Activated CD8-positive, alpha-beta T cell treated with anti-CD3 and anti-CD28 coated beads for 36 hours (primary cell): Measurements from ENCODE around the gene TREML2. TPM values are rescaled to one million over a fixed set of nuclear protein-coding genes. Genes with fewer than 3 reads are reported as not detected.
A peak's percentile ranks its signal among the peaks of the same experiment; 100 is the strongest.
"Not testable (repeated sequence)": the region's sequence is repeated elsewhere in the genome, so short reads cannot be mapped to it uniquely, and the experiment has no call there.

ENCODE experiments used
- ATAC-seq: fragments of 200-7000 bp; cut with Tn5 transposase; one replicate; pipeline ENCODE4 v1.10.0; 2021; ENCODE audit warnings: mild to moderate bottlenecking, moderate library complexity
- CTCF ChIA-PET: fragments of 350-600 bp; sonication (Branson Sonifier 250); formaldehyde crosslinking; loops from one replicate; lab custom pipeline; 2021; ENCODE audit warnings: antibody characterized with exemption; lab: Charles Lee
- POLR2A ChIA-PET: fragments of 350-600 bp; sonication (Branson Sonifier 250); formaldehyde crosslinking; loops from one replicate; lab custom pipeline; 2021; ENCODE audit warnings: antibody characterized with exemption; lab: Charles Lee
- DNase-seq: peaks from one replicate; pipeline ENCODE4 v3.0.0-alpha.2; 2020
- H3K27ac Mint-ChIP-seq: one replicate; pipeline ENCODE4 v1.8.0; 2021; ENCODE audit warnings: mild to moderate bottlenecking, mixed read lengths
- H3K27me3 Mint-ChIP-seq: one replicate; pipeline ENCODE4 v1.8.0; 2021; ENCODE audit warnings: mixed read lengths
- H3K36me3 Mint-ChIP-seq: one replicate; pipeline ENCODE4 v1.8.0; 2021; ENCODE audit warnings: low read depth, mixed read lengths
- H3K4me1 Mint-ChIP-seq: one replicate; pipeline ENCODE4 v1.8.0; 2021; ENCODE audit warnings: low read depth, mixed read lengths
- H3K4me3 Mint-ChIP-seq: one replicate; pipeline ENCODE4 v1.8.0; 2021; ENCODE audit warnings: mild to moderate bottlenecking, moderate library complexity, mixed read lengths
- H3K9me3 Mint-ChIP-seq: one replicate; pipeline ENCODE4 v1.8.0; 2021; ENCODE audit warnings: mixed read lengths
- intact Hi-C: fragments of 100-400 bp; cut with micrococcal nuclease; formaldehyde crosslinking; loops from one replicate; pipeline ENCODE4 v1.10.0; 2022
- total RNA-seq, 2 experiments: library from RNA; stranded (reverse); gene quantifications; one replicate each; pipeline ENCODE4 v1.2.3, GENCODE V29; 2021
- TF ChIP-seq, protein P1 (sequence below): fragments of 200-600 bp; IDR thresholded peaks from one replicate; pipeline ENCODE4 v1.8.0; 2022; ENCODE audit warnings: antibody characterized with exemption, mild to moderate bottlenecking

TREML2 gene
- total RNA-seq, 2 experiments from 2014 or later, result 6.9 to 8.2 TPM

DNA sequence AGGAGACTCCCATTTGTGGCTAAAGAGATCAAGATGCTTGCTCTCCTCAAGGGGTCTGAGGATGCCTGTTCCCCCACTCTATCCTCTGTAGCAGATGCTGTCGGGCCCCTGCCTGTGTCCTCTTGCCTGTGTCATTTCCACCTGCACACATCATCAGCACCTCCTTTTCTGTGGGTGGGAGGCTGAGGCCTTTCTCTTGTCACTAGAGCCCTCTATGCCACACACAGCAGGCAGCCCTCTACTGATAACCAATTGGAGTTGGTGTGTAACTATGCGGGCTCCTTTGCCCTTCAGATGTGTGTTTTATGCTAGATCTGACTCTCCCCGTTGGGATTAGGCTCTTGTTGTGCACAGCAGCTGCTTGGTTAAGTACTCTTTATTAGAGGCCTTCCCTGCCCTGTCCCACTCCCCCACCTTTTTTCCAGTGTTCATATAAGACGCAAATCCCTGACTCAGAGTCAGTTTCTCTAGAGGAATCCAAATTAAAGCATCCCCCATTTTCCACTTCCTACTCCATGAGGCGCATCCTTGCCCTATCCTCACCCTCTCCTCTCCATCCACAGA is 7.7 kb downstream of the TREML2 start:
- intact Hi-C loops, result no loop called here
- DNase-seq, result peak; percentile 28
- POLR2A ChIA-PET, result no interaction called here
- Mint-ChIP-seq H3K36me3 (peaks cover 11% of the 10 kb centered on the region), H3K9me3 (peaks cover 12% of the 10 kb centered on the region), H3K4me1 (peaks cover 22% of the 10 kb centered on the region), H3K4me3 (no peak overlapping the region), H3K27ac (peak overlapping the region; percentile 1), H3K27me3 (no peaks in the 10 kb centered on the region)
- CTCF ChIA-PET, result interaction anchor here (1.4 kb wide), 1 partner anchor 17 kb away, joined by 6 read pairs; no protein-coding TSS in a partner anchor
- TF ChIP-seq, protein P1, sequence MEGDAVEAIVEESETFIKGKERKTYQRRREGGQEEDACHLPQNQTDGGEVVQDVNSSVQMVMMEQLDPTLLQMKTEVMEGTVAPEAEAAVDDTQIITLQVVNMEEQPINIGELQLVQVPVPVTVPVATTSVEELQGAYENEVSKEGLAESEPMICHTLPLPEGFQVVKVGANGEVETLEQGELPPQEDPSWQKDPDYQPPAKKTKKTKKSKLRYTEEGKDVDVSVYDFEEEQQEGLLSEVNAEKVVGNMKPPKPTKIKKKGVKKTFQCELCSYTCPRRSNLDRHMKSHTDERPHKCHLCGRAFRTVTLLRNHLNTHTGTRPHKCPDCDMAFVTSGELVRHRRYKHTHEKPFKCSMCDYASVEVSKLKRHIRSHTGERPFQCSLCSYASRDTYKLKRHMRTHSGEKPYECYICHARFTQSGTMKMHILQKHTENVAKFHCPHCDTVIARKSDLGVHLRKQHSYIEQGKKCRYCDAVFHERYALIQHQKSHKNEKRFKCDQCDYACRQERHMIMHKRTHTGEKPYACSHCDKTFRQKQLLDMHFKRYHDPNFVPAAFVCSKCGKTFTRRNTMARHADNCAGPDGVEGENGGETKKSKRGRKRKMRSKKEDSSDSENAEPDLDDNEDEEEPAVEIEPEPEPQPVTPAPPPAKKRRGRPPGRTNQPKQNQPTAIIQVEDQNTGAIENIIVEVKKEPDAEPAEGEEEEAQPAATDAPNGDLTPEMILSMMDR, result no peak
- ATAC-seq, result peak; percentile 60

DNA sequence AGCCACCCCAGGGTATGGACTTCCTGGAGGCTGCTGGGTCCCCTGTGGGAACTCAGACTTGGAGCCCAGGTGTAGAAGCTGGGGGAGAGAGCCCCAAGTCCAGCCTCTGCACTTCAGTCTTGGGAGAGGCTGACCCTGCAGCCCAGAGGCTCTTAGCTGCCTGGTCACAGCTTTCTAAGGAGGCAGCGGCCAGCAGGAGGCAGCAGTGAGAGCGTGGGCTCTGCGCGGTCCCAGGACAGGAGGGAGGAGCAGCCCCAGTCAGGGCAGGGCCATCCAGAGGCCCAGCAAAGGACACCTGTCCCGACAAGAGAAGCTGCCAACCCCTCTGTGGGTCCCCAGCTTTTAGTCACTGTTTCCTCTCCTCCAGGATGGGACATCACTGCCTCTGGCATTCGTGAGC is 9.4 kb downstream of the TREML2 start:
- Mint-ChIP-seq H3K27ac (no peak overlapping the region), H3K4me1 (peaks cover 18% of the 10 kb centered on the region), H3K36me3 (peaks cover 11% of the 10 kb centered on the region), H3K9me3 (peaks cover 12% of the 10 kb centered on the region), H3K4me3 (no peak overlapping the region), H3K27me3 (no peaks in the 10 kb centered on the region)
- TF ChIP-seq, protein P1, result peak; percentile 66
- ATAC-seq (peak; percentile 76), DNase-seq (peak; percentile 62)
- CTCF ChIA-PET, result interaction anchor here (0.7 to 3.3 kb wide), 17 partner anchors 9 to 143 kb away, joined by 3 to 18 read pairs (median 5); partner anchors contain the start of gene TREML2
- intact Hi-C loops, result no loop called here
- POLR2A ChIA-PET, result no interaction called here

DNA sequence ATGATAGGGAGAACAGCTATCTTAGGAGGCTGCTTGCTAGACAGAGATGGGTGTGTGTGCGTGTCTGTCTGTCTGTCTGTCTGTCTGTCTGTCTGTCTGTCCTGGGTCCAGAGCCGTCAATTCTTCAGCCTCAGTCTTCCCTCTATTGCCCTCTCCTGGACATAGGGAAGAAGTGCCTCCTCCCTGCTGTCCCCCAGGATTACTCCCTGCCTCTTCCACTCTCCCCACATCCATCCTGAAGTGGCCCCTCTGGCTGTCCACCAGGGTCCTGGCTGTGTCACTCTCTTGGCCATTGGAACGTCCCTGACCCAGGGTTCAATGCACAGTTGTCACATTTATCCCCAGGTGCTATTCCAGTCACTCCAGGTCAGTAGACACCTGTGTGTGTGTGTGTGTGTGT is 10.2 kb downstream of the TREML2 start:
- peaks cover 11% of the 10 kb centered on the region for H3K36me3 Mint-ChIP-seq
- ATAC-seq (no peak), DNase-seq (no peak)
- H3K4me1 Mint-ChIP-seq, result peaks cover 20% of the 10 kb centered on the region
- H3K9me3 Mint-ChIP-seq, result peaks cover 12% of the 10 kb centered on the region
- TF ChIP-seq, protein P1, result no peak
- ChIA-PET CTCF (interaction anchor here (0.7 to 3.3 kb wide), 4 partner anchors 11 to 129 kb away, joined by 3 to 18 read pairs (median 4); partner anchors contain the start of gene TREML2), POLR2A (no interaction called here)
- H3K27me3 Mint-ChIP-seq, result no peaks in the 10 kb centered on the region
- H3K4me3 Mint-ChIP-seq, result no peak overlapping the region
- intact Hi-C loops, result no loop called here
- no peak overlapping the region for H3K27ac Mint-ChIP-seq

- H3K4me3 Mint-ChIP-seq, result no peak overlapping the region
- H3K36me3 Mint-ChIP-seq, result peaks cover 11% of the 10 kb centered on the region
- peaks cover 17% of the 10 kb centered on the region for H3K4me1 Mint-ChIP-seq
- ATAC-seq, result no peak
- no peaks in the 10 kb centered on the region for H3K27me3 Mint-ChIP-seq
- no peak for DNase-seq
- ChIA-PET CTCF (interaction anchor here (0.7 to 3.3 kb wide), 8 partner anchors 11 to 178 kb away, joined by 3 to 18 read pairs (median 3); partner anchors contain the start of gene TREML2), POLR2A (interaction anchor here (0.6 to 1.7 kb wide), 3 partner anchors 10 to 98 kb away, joined by 3 to 6 read pairs (median 3); partner anchors contain the start of gene TREML2)
- peaks cover 12% of the 10 kb centered on the region for H3K9me3 Mint-ChIP-seq
- H3K27ac Mint-ChIP-seq, result no peak overlapping the region
- TF ChIP-seq, protein P1, result no peak
- intact Hi-C loops, result loop anchor here (10.0 kb wide), 1 partner anchor 115 kb away; the partner anchor contains the start of genes NFYA and OARD1
Measured at GRCh38 chr6:41189967-41190366, 11.0 kb downstream of the TREML2 start.

DNA sequence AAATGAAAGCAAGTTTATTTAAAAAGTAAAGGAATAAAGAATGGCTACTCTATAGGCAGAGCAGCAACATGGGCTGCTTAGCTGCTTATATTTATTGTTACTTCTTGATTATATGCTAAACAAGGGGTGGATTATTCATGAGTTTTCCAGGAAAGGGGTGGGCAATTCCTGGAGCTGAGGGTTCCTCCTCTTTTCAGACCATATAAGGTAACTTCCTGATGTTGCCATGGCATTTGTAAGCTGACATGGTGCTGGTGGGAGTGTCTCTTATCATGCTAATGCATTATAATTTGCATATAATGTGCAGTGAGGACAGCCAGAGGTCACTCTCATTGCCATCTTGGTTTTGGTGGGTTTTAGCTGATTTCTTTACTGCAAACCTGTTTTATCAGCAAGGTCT is 11.9 kb downstream of the TREML2 start:
- ATAC-seq, H3K4me3 Mint-ChIP-seq, H3K36me3 Mint-ChIP-seq, H3K27me3 Mint-ChIP-seq, H3K27ac Mint-ChIP-seq: not testable (repeated sequence)
- Mint-ChIP-seq H3K4me1 (peaks cover 12% of the 10 kb centered on the region), H3K9me3 (peaks cover 12% of the 10 kb centered on the region)
- POLR2A ChIA-PET, result interaction anchor here (1.3 to 2.1 kb wide), 3 partner anchors 9 to 97 kb away, joined by 3 to 6 read pairs (median 5); partner anchors contain the start of gene TREML2
- CTCF ChIA-PET, result interaction anchor here (0.8 to 3.3 kb wide), 9 partner anchors 10 to 179 kb away, joined by 3 to 18 read pairs (median 3); partner anchors contain the start of gene TREML2
- DNase-seq, result peak; percentile 22
- intact Hi-C loops, result loop anchor here (10.0 kb wide), 1 partner anchor 114 kb away; the partner anchor contains the start of genes NFYA and OARD1
